Measurements from ENCODE around the gene CREB3L1.

GRCh38 chr11:46315783-46316563 lies 38.5 kb downstream of the CREB3L1 start:
- TF ChIP-seq POLR2A (IDR thresholded peaks at IDR 0.05; ENCODE audit: low read length): no peak
- TF ChIP-seq GATA1 (IDR thresholded peaks at IDR 0.05; ENCODE audit: low read depth, low read length): no peak

Measured in erythroblast (primary cell).